D721Med (cell line): ENCODE results near the gene LRIG3.

ENCODE experiments used
- DNase-seq: peaks from one replicate; pipeline ENCODE4 v3.0.0; 2011; ENCODE audit warnings: low spot score; ENCODE audit not compliant: insufficient read length
- FAIRE-seq: peaks from 2 replicates; lab custom pipeline; 2011; peaks lifted over from hg19 to GRCh38; lab: Jason Lieb, UNC
- TF ChIP-seq, protein P1 (sequence below): IDR thresholded peaks from 2 replicates; pipeline ENCODE4 v1.5.1; 2012; ENCODE audit warnings: mild to moderate bottlenecking, control low read depth; ENCODE audit not compliant: insufficient read depth; ENCODE audit errors: missing control alignments

Gene LRIG3, protein sequence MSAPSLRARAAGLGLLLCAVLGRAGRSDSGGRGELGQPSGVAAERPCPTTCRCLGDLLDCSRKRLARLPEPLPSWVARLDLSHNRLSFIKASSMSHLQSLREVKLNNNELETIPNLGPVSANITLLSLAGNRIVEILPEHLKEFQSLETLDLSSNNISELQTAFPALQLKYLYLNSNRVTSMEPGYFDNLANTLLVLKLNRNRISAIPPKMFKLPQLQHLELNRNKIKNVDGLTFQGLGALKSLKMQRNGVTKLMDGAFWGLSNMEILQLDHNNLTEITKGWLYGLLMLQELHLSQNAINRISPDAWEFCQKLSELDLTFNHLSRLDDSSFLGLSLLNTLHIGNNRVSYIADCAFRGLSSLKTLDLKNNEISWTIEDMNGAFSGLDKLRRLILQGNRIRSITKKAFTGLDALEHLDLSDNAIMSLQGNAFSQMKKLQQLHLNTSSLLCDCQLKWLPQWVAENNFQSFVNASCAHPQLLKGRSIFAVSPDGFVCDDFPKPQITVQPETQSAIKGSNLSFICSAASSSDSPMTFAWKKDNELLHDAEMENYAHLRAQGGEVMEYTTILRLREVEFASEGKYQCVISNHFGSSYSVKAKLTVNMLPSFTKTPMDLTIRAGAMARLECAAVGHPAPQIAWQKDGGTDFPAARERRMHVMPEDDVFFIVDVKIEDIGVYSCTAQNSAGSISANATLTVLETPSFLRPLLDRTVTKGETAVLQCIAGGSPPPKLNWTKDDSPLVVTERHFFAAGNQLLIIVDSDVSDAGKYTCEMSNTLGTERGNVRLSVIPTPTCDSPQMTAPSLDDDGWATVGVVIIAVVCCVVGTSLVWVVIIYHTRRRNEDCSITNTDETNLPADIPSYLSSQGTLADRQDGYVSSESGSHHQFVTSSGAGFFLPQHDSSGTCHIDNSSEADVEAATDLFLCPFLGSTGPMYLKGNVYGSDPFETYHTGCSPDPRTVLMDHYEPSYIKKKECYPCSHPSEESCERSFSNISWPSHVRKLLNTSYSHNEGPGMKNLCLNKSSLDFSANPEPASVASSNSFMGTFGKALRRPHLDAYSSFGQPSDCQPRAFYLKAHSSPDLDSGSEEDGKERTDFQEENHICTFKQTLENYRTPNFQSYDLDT

DNA sequence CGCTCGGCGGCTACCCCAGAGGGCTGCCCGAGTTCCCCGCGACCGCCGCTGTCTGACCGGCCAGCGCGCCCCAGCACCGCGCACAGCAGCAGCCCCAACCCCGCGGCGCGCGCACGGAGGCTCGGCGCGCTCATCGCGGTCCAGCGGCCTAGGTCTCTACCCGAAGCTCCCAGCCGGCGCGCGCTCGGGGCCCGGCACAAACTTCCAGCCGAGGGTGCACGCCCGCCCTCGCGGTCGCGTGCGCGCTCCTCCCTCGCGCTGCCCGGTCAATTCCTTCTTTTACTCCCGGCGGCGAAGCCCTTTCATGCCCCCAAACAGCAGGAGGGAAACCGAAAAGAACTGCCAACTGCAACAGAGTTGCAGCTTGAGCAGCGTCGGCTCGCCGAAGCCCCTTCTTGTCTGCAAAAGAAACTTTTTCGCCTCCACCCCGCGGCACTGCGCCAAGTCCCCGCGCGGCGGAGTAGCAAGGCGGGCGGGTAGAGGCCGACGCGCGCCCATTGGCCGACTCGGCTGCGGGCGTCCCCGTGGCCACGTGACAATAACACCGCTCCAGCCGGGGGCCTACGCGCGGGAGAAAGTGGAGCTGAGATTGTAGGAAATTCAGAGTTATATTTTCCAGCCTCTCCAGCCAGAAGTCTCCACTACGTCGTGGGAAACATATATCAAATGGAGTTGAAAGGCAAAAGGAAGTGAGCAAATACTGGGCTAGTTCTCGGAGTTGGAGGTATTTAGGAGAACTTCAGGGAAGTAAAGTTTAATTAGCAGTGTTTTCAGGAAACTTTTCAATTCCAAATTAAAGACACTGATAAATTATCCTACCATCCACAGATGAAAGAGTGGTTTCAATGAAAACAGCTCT, at the start of gene LRIG3:
TSS of gene LRIG3 (minus strand) at position 403 of the 859 bp plus-strand sequence. CDS start at position 134, 269 bp downstream.
- FAIRE-seq: no peak
- DNase-seq: no peak
- TF ChIP-seq, protein P1, sequence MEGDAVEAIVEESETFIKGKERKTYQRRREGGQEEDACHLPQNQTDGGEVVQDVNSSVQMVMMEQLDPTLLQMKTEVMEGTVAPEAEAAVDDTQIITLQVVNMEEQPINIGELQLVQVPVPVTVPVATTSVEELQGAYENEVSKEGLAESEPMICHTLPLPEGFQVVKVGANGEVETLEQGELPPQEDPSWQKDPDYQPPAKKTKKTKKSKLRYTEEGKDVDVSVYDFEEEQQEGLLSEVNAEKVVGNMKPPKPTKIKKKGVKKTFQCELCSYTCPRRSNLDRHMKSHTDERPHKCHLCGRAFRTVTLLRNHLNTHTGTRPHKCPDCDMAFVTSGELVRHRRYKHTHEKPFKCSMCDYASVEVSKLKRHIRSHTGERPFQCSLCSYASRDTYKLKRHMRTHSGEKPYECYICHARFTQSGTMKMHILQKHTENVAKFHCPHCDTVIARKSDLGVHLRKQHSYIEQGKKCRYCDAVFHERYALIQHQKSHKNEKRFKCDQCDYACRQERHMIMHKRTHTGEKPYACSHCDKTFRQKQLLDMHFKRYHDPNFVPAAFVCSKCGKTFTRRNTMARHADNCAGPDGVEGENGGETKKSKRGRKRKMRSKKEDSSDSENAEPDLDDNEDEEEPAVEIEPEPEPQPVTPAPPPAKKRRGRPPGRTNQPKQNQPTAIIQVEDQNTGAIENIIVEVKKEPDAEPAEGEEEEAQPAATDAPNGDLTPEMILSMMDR: no peak

DNA sequence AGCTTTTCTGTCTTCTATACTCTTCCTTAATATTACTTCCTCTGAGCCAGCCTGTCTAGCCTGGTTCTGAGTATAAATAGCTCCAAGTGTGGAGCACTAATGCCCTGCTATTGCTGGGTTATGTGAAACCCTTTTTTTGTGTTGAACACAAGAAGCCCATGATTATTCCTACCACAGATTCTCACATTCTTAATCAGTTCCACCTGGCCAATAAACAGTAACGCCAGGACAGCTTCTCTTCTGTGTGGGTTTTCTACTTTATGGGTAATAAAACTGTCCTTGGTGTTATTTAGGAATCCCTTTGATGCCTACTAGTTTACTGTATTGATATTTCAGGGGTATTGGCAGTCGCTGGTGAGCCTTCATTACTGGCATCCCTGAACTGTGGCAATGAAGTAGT, 48.9 kb upstream of the LRIG3 start:
- FAIRE-seq: no peak

DNA sequence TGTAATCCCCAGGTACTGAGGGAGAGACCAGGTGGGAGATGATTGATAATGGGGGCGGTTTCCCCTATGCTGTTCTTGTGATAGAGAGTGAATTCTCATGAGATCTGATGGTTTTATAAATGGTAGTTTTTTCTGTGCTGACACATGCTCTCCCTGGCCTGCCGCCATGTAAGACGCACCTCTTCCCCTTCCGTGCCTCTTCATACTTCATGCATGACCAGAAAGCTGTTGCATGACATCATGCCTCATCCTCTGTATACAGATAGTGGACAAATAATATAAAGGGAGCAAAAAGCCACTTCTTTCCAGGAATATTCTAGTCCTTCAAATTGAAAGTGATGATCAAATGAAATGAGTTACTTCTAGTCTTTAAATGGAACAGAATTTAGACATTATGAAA, 47.3 kb upstream of the LRIG3 start:
- FAIRE-seq: no peak
- DNase-seq: no peak

More for the DNA sequence above, 48.9 kb upstream of the LRIG3 start:
- TF ChIP-seq, protein P1: no peak
- no peak for DNase-seq

DNA sequence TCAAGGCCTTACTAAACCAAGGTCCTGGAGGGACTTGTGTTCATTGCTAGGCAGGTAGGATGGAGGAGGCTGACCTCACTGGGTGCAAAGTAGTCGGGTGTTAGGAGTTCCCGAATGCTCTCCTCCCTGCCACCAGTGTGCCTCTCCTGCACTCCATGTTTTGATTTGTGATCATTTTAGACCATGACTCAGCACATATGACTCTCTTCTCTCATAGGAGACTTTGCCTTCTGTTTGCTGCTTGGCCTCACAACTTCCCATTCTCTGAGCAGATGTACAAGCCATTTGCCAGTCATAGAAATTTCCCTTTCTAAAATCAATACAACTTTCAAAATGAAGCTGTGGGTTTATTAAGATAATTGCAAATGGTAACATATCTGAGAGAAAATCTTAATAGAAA, 46.6 kb upstream of the LRIG3 start:
- DNase-seq: no peak
- no peak for FAIRE-seq
- TF ChIP-seq, protein P1: no peak

More for the DNA sequence above, 47.3 kb upstream of the LRIG3 start:
- TF ChIP-seq, protein P1: no peak

DNA sequence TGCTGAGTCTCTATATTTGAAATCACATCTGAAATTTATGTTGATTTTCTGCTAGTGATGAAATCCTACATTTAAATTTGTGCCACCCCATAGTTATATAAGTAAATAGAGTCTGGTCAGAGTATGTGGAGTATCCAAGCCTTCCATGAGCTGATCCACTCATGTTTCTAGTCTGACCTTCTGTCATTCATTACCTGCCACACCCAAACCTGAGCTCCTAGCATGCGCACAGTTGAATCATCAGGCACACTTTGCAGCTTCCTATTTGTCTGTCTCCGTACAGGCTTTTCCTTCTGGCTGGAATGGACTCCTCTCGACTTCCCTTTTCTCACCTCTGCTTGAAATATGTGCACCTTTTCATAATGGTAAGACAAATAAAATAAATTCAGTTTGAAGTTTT, 45.3 kb upstream of the LRIG3 start:
- TF ChIP-seq, protein P1: no peak
- FAIRE-seq (no peak), DNase-seq (no peak)

DNA sequence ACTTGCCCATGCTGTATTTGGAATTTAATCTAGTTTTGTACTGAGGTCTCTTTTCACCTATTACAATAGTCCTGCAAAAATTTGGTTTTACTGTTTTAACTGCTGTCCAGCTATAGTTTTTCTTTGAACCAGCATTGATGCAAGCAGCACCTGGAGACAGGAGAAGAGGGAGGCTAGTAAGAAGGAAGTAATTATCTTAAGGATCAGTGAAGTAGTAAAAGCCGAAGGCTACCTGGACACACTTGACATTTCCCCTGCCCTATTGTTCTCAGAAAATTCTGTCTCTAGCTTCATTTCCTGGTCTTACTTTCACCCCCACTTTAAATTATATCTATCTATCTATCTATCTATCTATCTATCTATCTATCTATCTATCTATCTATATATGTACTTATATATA, 43.5 kb upstream of the LRIG3 start:
- DNase-seq: no peak
- TF ChIP-seq, protein P1: no peak
- no peak for FAIRE-seq
